ENCODE data around the gene CNBP.
"Not testable (repeated sequence)": the region's sequence is repeated elsewhere in the genome, so short reads cannot be mapped to it uniquely, and the experiment has no call there.

CNBP gene

GRCh38 chr3:129183569-129184395, at the start of gene CNBP:
TSS of gene CNBP (minus strand) at chr3:129183896. CDS start at chr3:129171757, 12,139 bp downstream.
- DNase-seq, result peak; percentile 93

- no peak for DNase-seq
Observed at GRCh38 chr3:129231331-129232119, 47.8 kb upstream of the CNBP start.

GRCh38 chr3:129230311-129231019, 46.8 kb upstream of the CNBP start:
- no peak for DNase-seq

GRCh38 chr3:129228891-129229585, 45.3 kb upstream of the CNBP start:
- DNase-seq, result no peak

GRCh38 chr3:129226374-129226773, 42.7 kb upstream of the CNBP start:
- DNase-seq, result no peak

- DNase-seq, result no peak
Observed at GRCh38 chr3:129224984-129225393, 41.3 kb upstream of the CNBP start.

GRCh38 chr3:129224387-129224786, 40.7 kb upstream of the CNBP start:
- DNase-seq, result not testable (repeated sequence)

- DNase-seq, result no peak
Observed at GRCh38 chr3:129218742-129219141, 35.0 kb upstream of the CNBP start.

- DNase-seq, result no peak
Observed at GRCh38 chr3:129213238-129213637, 29.5 kb upstream of the CNBP start.

- no peak for DNase-seq
Observed at GRCh38 chr3:129211772-129212171, 28.1 kb upstream of the CNBP start.

- DNase-seq, result no peak
Observed at GRCh38 chr3:129211345-129211744, 27.6 kb upstream of the CNBP start.

GRCh38 chr3:129207479-129207878, 23.8 kb upstream of the CNBP start:
- no peak for DNase-seq

- no peak for DNase-seq
Observed at GRCh38 chr3:129205109-129205832, 21.6 kb upstream of the CNBP start.

GRCh38 chr3:129204473-129204872, 20.8 kb upstream of the CNBP start:
- no peak for DNase-seq

GRCh38 chr3:129199366-129199765, 15.7 kb upstream of the CNBP start:
- no peak for DNase-seq

GRCh38 chr3:129197321-129197720, 13.6 kb upstream of the CNBP start:
- no peak for DNase-seq

- DNase-seq, result no peak
Observed at GRCh38 chr3:129196601-129197000, 12.9 kb upstream of the CNBP start.

GRCh38 chr3:129195731-129196256, 12.1 kb upstream of the CNBP start:
- no peak for DNase-seq

- not testable (repeated sequence) for DNase-seq
Observed at GRCh38 chr3:129189793-129190192, 6.1 kb upstream of the CNBP start.

GRCh38 chr3:129187857-129188256, 4.2 kb upstream of the CNBP start:
- DNase-seq, result no peak

- no peak for DNase-seq
Observed at GRCh38 chr3:129185783-129186182, 2.1 kb upstream of the CNBP start.

All from activated CD8-positive, alpha-beta memory T cell treated with anti-CD3 and anti-CD28 coated beads, Interleukin-2, amount 50 U/mL, for 4 hours (primary cell).